Heart right ventricle (tissue), 16 donors: ENCODE data around the gene LRRTM3. TPM values are rescaled to one million over a fixed set of nuclear protein-coding genes. Genes with fewer than 3 reads are reported as not detected.

Experiments
- ATAC-seq, 8 donors: fragments of 200-7000 bp; cut with Tn5 transposase; one replicate each; pipeline ENCODE4 v1.9.1; 2020; ENCODE audit warnings: mild to moderate bottlenecking in 8 of 8, moderate library complexity in 8 of 8, moderate number of reproducible peaks in 1 of 8
- DNase-seq, 2 donors: peaks; one replicate each; pipeline ENCODE4 v3.0.0-alpha.2; 2020
- H3K27ac ChIP-seq, 10 donors: fragments of 200-600 bp; sonication (generic) in 2 of 10; one replicate each; pipeline versions ENCODE4 v1.5.0 to v1.8.0; 2020 to 2022; ENCODE audit warnings: mild to moderate bottlenecking in 3 of 10
- H3K27me3 ChIP-seq, 7 donors: fragments of 200-600 bp; one replicate each; pipeline ENCODE4 v1.8.0; 2021 to 2022; ENCODE audit warnings: mild to moderate bottlenecking in 2 of 7
- H3K36me3 ChIP-seq, 9 donors: fragments of 200-600 bp; sonication (generic) in 1 of 9; one replicate each; pipeline versions ENCODE4 v1.5.0 to v1.8.0; 2020 to 2022; ENCODE audit warnings: mild to moderate bottlenecking in 2 of 9
- H3K4me1 ChIP-seq, 9 donors: fragments of 200-600 bp; sonication (generic) in 1 of 9; one replicate each; pipeline versions ENCODE4 v1.5.0 to v1.8.0; 2020 to 2022; ENCODE audit warnings: mild to moderate bottlenecking in 4 of 9
- H3K4me3 ChIP-seq, 10 donors: fragments of 200-600 bp; sonication (generic) in 2 of 10; one replicate each; pipeline versions ENCODE4 v1.5.0 to v1.8.0; 2020 to 2022; ENCODE audit warnings: mild to moderate bottlenecking in 7 of 10, moderate library complexity in 2 of 10
- H3K9me3 ChIP-seq, 11 donors: fragments of 200-600 bp in 10 of 11; sonication (generic) in 2 of 11; one replicate each; pipeline versions ENCODE4 v1.5.0 to v1.8.0; 2013 to 2022; ENCODE audit warnings: mild to moderate bottlenecking in 2 of 11, control low read depth in 1 of 11, moderate library complexity in 1 of 11
- WGBS, 2 donors: extraction: QIAGEN DNeasy Blood & Tissue Kit; methylation state at CpG; one replicate each; pipeline ENCODE4 v1.1.7; 2013; ENCODE audit warnings: inconsistent platforms in 1 of 2; 5-methylcytosine and 5-hydroxymethylcytosine counted together
- intact Hi-C, 10 donors: fragments of 100-400 bp; cut with DNase I; formaldehyde crosslinking; loops; one replicate each; pipeline versions ENCODE4 v1.11.1 to v1.14.2; 2022
- polyA plus RNA-seq, 2 donors: library from polyadenylated mRNA; stranded (reverse); fragments of 200-250 nt; gene quantifications; one replicate each; pipeline ENCODE4 v1.2.3, GENCODE V29; 2013
- total RNA-seq, 10 donors: library from RNA; stranded (reverse); fragmentation: NEBNext Ultra II Directional in 3 of 10; extraction: Animal tissue kit (Norgen Biotek cat#: 25700) in 3 of 10; gene quantifications; one replicate each; pipeline versions ENCODE4 v1.2.1 to v1.2.4, GENCODE V29; 2021 to 2023
- TF ChIP-seq, protein P1 (sequence below), 9 donors: fragments of 200-600 bp; sonication (generic) in 2 of 9; IDR thresholded peaks; one replicate each; pipeline versions ENCODE4 v1.5.0 to v1.8.0; 2021 to 2022; ENCODE audit warnings: antibody characterized with exemption in 9 of 9, mild to moderate bottlenecking in 5 of 9, moderate library complexity in 1 of 9
- donor health status: Arrhythmogenic right ventricular cardiomyopathy.
- donor health status: ischemic (EF 13 %, LVEDD 7.1; RV severe dilation, severe dysfunction).
- donor health status: healthy with polysubstance abuse.
- donor health status: DM: no; HTN: yes; CAD: no.
- donor health status: DM: no; HTN: no; CAD: no.
- donor health status: ischemic (EF 25% LVEDD 6.9; RV normal size, moderate dysfunction).
- donor health status: ischemic (EF 25% LVEDD 5.7; RV mildly dilated, moderate dysfunction).
- donor health status: healthy.
- donor health status: DM: yes; HTN: yes; CAD: no.
- donor health status: Ischemic cardiomyopathy.
- donor health status: ischemic (EF 35%, LVEDD 5.7; RV mildly dilated, moderate dysfunction).
- donor health status: nonischemic (EF 11% LVEDD 7.7; RV severe dilation, severe dysfunction).
- donor health status: DM: yes; HTN: yes; CAD: no.
- donor health status: PGD.
- donor health status: ischemic (EF 29% LVEDD 5.4; RV normal size, mild dysfunction).
- donor health status: nonischemic (EF 23%, LVEDD 6.1; RV moderate dilation, normal function).

Gene LRRTM3
- total and polyA plus RNA-seq, 12 donors, result not detected

DNA sequence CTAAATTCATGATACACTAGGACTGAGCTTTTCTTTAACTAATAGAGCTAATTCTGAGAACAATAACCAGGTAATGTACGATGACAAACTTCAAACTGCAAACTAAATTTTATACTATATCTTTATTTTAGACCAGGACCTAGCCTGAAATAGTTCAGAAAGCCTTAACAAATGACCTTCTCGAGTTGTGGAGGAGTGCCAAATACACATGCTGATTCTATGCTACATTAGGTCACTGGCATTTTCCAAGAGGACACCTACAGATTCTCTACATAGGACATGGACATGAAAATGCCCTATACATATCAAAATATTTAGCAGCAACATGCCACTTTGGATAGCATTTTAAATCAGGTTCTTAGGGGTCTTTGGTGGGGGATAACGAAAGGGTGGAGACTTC is 44.0 kb upstream of the LRRTM3 start:
- ATAC-seq (peak in 6 of 8 donors; percentile 34 to 70 (median 56)), DNase-seq (peak in 1 of 2 donors; percentile 13)
- H3K27me3 ChIP-seq, result no peaks in the 10 kb centered on the region
- TF ChIP-seq, protein P1, sequence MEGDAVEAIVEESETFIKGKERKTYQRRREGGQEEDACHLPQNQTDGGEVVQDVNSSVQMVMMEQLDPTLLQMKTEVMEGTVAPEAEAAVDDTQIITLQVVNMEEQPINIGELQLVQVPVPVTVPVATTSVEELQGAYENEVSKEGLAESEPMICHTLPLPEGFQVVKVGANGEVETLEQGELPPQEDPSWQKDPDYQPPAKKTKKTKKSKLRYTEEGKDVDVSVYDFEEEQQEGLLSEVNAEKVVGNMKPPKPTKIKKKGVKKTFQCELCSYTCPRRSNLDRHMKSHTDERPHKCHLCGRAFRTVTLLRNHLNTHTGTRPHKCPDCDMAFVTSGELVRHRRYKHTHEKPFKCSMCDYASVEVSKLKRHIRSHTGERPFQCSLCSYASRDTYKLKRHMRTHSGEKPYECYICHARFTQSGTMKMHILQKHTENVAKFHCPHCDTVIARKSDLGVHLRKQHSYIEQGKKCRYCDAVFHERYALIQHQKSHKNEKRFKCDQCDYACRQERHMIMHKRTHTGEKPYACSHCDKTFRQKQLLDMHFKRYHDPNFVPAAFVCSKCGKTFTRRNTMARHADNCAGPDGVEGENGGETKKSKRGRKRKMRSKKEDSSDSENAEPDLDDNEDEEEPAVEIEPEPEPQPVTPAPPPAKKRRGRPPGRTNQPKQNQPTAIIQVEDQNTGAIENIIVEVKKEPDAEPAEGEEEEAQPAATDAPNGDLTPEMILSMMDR (IDR thresholded peaks at IDR 0.05), result no peak
- H3K4me3 ChIP-seq, result no peak overlapping the region
- peak overlapping the region in 5 of 10 donors; percentile 2 to 62 (median 41) for H3K27ac ChIP-seq
- no peaks in the 10 kb centered on the region for H3K9me3 ChIP-seq
- no peaks in the 10 kb centered on the region for H3K36me3 ChIP-seq
- H3K4me1 ChIP-seq, result peaks cover 0 to 36% (median 6%) of the 10 kb centered on the region in 9 donors
- intact Hi-C loops, result no loop called here
- WGBS, 2 donors, result 50 to 57% methylated on average over 3 of the region's 3 CpGs

DNA sequence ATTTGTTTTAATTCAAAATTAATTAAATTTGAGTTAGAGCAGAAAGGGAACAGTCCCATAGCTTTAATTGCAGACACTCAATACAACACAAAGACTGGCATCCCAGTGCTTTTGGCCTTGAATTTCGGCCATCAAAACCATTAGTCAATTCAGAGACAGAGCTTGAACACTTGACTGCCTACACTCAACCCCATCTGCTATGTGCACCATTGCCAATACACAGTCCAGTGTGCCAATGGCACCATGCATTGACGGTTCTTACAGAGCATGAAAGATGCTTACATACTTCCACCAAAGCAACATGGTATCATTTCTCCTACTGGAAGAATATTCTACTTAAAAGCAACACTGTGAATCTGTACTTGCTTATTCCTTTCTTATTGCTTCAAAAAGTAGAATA is 43.6 kb upstream of the LRRTM3 start:
- no peak for DNase-seq
- TF ChIP-seq, protein P1 (IDR thresholded peaks at IDR 0.05), result no peak
- Histone ChIP-seq H3K9me3 (no peaks in the 10 kb centered on the region), H3K4me3 (no peak overlapping the region), H3K4me1 (peaks cover 0 to 32% (median 6%) of the 10 kb centered on the region in 9 donors), H3K27ac (peak overlapping the region in 2 of 10 donors; percentile 41 to 62), H3K36me3 (no peaks in the 10 kb centered on the region), H3K27me3 (no peaks in the 10 kb centered on the region)
- ATAC-seq, result no peak
- intact Hi-C loops, result no loop called here
- WGBS, 2 donors, result 80 to 85% methylated on average over 2 of the region's 2 CpGs

DNA sequence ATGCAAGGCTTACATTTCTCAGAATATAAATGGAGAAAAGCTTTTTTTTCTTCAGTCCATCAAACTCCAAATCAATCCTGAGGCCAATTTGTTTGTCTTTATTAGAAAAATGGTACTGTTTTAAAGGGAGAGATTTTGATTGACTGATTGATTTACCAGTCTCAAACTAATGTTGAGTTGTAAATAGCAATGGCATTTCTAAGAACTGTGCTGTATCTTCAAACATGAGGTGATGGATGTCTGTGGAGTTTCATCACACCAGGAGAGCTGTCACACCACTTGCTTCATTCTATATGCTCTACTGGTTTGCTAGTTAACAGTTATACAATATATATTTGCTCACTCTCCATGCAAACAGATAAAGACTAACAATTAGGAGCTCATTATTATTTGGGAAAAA is 39.0 kb upstream of the LRRTM3 start:
- Histone ChIP-seq H3K4me1 (peaks cover 0 to 5% (median 0%) of the 10 kb centered on the region in 9 donors), H3K4me3 (no peak overlapping the region), H3K27ac (no peak overlapping the region), H3K27me3 (no peaks in the 10 kb centered on the region), H3K36me3 (no peaks in the 10 kb centered on the region), H3K9me3 (no peaks in the 10 kb centered on the region)
- no peak for DNase-seq
- intact Hi-C loops, result no loop called here
- TF ChIP-seq, protein P1 (IDR thresholded peaks at IDR 0.05), result no peak
- ATAC-seq, result no peak

DNA sequence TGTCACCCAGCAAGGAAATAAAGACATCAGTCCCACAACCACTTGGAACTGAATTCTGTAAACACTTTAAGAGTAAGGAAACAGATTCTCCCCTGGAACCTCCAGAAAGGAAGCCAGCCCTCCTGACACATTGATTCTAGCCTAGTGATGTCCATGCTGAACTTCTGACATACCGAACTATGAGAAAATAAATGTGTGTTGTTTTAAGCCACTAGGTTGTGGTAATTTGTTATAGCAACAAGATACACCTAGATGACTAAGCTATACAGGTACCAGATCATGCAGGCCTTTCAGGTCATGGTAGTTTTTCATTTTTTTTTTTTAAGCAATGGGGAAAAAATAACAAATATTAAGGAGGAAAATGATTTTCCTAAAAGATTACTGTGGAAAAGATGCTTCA is 37.6 kb upstream of the LRRTM3 start:
- intact Hi-C loops, result no loop called here
- Histone ChIP-seq H3K4me1 (no peaks in the 10 kb centered on the region), H3K27me3 (no peaks in the 10 kb centered on the region), H3K4me3 (no peak overlapping the region), H3K36me3 (no peaks in the 10 kb centered on the region), H3K27ac (no peak overlapping the region), H3K9me3 (no peaks in the 10 kb centered on the region)
- WGBS, 2 donors, result 73 to 89% methylated on average over 1 of the region's 1 CpG
- no peak for ATAC-seq
- TF ChIP-seq, protein P1 (IDR thresholded peaks at IDR 0.05), result no peak
- no peak for DNase-seq
